Thoracic aorta (tissue), 2 donors: ENCODE measurements around the gene TRIM62. TPM values are rescaled to one million over a fixed set of nuclear protein-coding genes. Genes with fewer than 3 reads are reported as not detected.

ENCODE experiments used
- ATAC-seq: fragments of 150-250 bp; one replicate; pipeline ENCODE4 v1.8.0; 2017; ENCODE audit warnings: low read depth; ENCODE audit not compliant: insufficient number of reproducible peaks, low FRiP score
- DNase-seq: peaks from one replicate; pipeline ENCODE4 v3.0.0-alpha.2; 2020; ENCODE audit warnings: low spot score
- H3K27ac ChIP-seq, 2 donors: fragments of 200-600 bp; sonication (generic); 1 replicate in 1 of 2; 2 replicates in 1 of 2; pipeline ENCODE4 v1.5.1; 2016; ENCODE audit warnings: mild to moderate bottlenecking in 2 of 2, moderate library complexity in 2 of 2
- H3K27me3 ChIP-seq: fragments of 200-600 bp; sonication (generic); replicated peaks from 2 replicates; pipeline ENCODE4 v1.6.0; 2016; ENCODE audit warnings: mild to moderate bottlenecking; ENCODE audit not compliant: insufficient read depth
- H3K36me3 ChIP-seq: fragments of 200-600 bp; sonication (generic); one replicate; pipeline ENCODE4 v1.5.1; 2016
- H3K4me1 ChIP-seq, 2 donors: fragments of 200-600 bp; sonication (generic); 1 replicate in 1 of 2; 2 replicates in 1 of 2; pipeline versions ENCODE4 v1.5.1 to v1.6.0; 2016; ENCODE audit warnings: low read depth in 2 of 2, mild to moderate bottlenecking in 1 of 2; ENCODE audit not compliant: control insufficient read depth in 1 of 2
- H3K4me3 ChIP-seq: fragments of 200-600 bp; sonication (generic); 2 replicates; pipeline ENCODE4 v1.5.1; 2016; ENCODE audit warnings: mild to moderate bottlenecking
- H3K9me3 ChIP-seq: fragments of 200-600 bp; sonication (generic); 2 replicates; pipeline ENCODE4 v1.5.1; 2016
- CTCF ChIP-seq: fragments of 200-600 bp; sonication (generic); IDR thresholded peaks from one replicate; pipeline ENCODE4 v1.5.1; 2019; ENCODE audit warnings: antibody characterized with exemption
- total RNA-seq, 2 donors: library from RNA; depleted of rRNA; stranded (reverse); fragments of >200 nt; gene quantifications; one replicate each; pipeline versions ENCODE4 v1.1.0 to v1.2.3, GENCODE V29; 2016

The TRIM62 gene
- total RNA-seq, 2 donors from 2014 or later, result 13.0 to 14.0 TPM

- H3K9me3 ChIP-seq, result no peaks in the 10 kb centered on the region
- H3K4me3 ChIP-seq, result no peak overlapping the region
- DNase-seq, result peak; percentile 37
- peak; percentile 71 for ATAC-seq
- no peaks in the 10 kb centered on the region for H3K27me3 ChIP-seq
- H3K27ac ChIP-seq, result peak overlapping the region; percentile 68 to 70
- no peak for TF ChIP-seq CTCF
- peaks cover under 1% of the 10 kb centered on the region for H3K36me3 ChIP-seq
- H3K4me1 ChIP-seq, result peaks cover 6 to 44% of the 10 kb centered on the region in 2 donors
Observed at GRCh38 chr1:33152685-33153432, 29.0 kb downstream of the TRIM62 start.

GRCh38 chr1:33151116-33151515 lies 30.7 kb downstream of the TRIM62 start:
- Histone ChIP-seq H3K36me3 (peaks cover 11% of the 10 kb centered on the region), H3K4me3 (no peak overlapping the region), H3K4me1 (peaks cover 6 to 40% of the 10 kb centered on the region in 2 donors), H3K27ac (no peak overlapping the region), H3K9me3 (no peaks in the 10 kb centered on the region), H3K27me3 (no peaks in the 10 kb centered on the region)
- no peak for TF ChIP-seq CTCF
- no peak for ATAC-seq
- DNase-seq, result no peak

- H3K4me1 ChIP-seq, result peaks cover 6 to 36% of the 10 kb centered on the region in 2 donors
- no peak overlapping the region for H3K27ac ChIP-seq
- DNase-seq, result no peak
- H3K27me3 ChIP-seq, result no peaks in the 10 kb centered on the region
- no peak for TF ChIP-seq CTCF
- H3K36me3 ChIP-seq, result peaks cover 16% of the 10 kb centered on the region
- H3K9me3 ChIP-seq, result no peaks in the 10 kb centered on the region
- no peak overlapping the region for H3K4me3 ChIP-seq
- ATAC-seq, result no peak
Observed at GRCh38 chr1:33150522-33150921, 31.3 kb downstream of the TRIM62 start.

GRCh38 chr1:33149453-33150190 lies 32.2 kb downstream of the TRIM62 start:
- H3K4me1 ChIP-seq, result peaks cover 6 to 36% of the 10 kb centered on the region in 2 donors
- DNase-seq (no peak), ATAC-seq (no peak)
- no peak overlapping the region for H3K27ac ChIP-seq
- TF ChIP-seq CTCF, result no peak
- no peaks in the 10 kb centered on the region for H3K27me3 ChIP-seq
- no peaks in the 10 kb centered on the region for H3K9me3 ChIP-seq
- H3K4me3 ChIP-seq, result no peak overlapping the region
- H3K36me3 ChIP-seq, result peaks cover 23% of the 10 kb centered on the region

GRCh38 chr1:33148615-33149014 lies 33.2 kb downstream of the TRIM62 start:
- Histone ChIP-seq H3K27me3 (no peaks in the 10 kb centered on the region), H3K4me1 (peaks cover 4 to 29% of the 10 kb centered on the region in 2 donors), H3K36me3 (peaks cover 26% of the 10 kb centered on the region), H3K27ac (no peak overlapping the region), H3K9me3 (no peaks in the 10 kb centered on the region), H3K4me3 (no peak overlapping the region)
- no peak for TF ChIP-seq CTCF
- no peak for ATAC-seq
- DNase-seq, result no peak
